Inflammatory macrophage treated with lipopolysaccharide for 1 hour (primary cell): ENCODE data around the gene PSMA7.
A peak's percentile ranks its signal among the peaks of the same experiment; 100 is the strongest.

Source experiments
- DNase-seq, 2 donors: peaks; one replicate each; pipeline ENCODE4 v3.0.0-alpha.2; 2020 to 2022

Gene PSMA7

DNA sequence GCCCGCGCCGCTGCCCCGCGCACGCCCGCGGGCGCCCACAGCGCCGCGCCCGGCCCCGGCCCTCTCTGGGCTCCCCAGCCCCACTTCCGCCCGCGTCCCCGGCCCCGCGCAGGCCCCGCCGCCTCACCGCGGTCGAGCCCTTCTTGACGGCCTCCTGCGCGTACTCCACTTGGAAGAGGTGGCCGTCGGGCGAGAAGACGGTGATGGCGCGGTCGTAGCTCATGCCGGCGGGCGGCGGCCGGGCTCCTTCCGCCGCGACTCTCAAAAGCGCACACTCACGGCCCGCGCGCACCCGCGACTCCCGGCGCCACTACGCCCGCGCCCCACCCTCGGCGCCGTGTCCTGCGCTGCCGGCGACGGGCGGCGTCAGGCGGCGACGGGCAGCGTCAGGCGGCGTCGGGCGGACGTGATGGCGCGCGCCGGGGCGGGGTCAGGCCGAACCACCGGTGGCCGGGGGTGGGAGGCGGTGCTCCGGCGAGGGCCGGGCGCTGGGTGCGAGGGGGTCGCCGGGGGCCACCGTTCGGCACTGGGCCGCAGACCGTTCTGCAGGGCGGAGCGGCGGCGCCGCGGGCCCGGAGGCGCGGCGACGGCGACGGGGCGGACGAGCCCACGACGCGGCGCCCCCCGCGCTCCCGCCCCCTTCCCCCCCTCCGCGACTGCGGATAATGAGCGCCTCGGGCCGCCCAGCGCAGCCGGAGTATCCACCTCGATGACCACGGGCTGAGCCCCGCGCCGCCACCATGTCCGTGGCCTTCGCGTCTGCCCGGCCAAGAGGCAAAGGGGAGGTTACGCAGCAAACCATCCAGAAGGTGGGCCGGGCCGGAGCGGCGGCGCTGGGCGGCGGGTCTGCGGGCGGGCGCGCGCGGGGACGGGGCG lies at the start of gene PSMA7, which contains the start of gene SS18L1:
PSMA7 (minus strand) TSS at position 314 of the 876 bp plus-strand sequence; CDS start at position 223, 91 bp downstream.
SS18L1 (plus strand) TSS at position 689 of the 876 bp plus-strand sequence; CDS start at position 741, 52 bp downstream.
- peak; percentile 84 to 89 for DNase-seq

GRCh38 chr20:62192635-62193034 lies 49.4 kb upstream of the PSMA7 start:
- no peak for DNase-seq

- no peak for DNase-seq
Measured at GRCh38 chr20:62191781-62192559, 48.8 kb upstream of the PSMA7 start.

- DNase-seq: no peak
Measured at GRCh38 chr20:62190639-62191411, 47.6 kb upstream of the PSMA7 start.

DNA sequence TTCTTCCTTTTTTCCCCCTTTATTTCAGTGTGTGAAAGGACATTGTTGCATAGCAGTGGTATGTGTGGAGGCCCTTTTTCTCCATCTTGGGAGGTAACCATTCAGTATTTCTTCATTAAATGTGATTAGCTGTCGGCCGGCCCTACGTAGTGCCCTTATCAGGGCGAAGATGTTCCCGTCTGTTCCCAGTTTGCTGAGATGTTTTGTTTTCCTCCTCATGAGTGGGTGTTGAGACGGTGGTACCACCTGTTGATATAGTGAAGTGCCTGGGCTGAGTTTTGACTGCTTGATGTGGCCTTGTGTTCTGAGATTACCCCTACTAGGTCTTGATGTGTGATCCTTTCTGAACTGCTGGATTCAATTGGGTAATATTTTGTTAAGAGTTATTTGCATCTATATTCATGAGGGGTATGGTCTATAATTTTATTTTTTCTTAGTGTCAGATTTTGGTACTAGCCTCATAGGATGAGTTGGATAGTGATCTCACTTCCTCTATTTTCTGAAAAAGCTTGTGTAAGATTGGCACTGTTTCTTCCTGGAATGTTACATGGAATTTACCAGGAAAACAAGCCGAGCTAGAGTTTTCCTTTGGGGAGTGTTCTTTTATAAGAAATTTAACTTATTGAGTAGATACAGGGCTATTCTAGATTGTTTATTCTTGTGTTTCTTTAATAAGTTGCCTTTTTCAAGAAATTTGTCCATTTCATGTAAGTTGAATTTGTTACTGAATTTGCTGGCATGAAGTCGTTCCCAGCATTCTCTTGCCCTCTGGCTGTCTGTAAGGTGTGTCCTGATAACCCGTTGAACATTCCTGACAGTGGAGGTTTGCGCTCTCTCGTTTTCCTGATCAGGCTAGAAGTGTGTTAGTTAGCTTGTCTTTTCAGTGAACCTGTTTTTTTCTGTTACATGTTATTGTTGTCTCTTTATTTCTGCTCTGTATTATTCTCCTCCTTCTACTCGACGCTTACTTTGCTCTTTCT lies 44.0 kb upstream of the PSMA7 start:
- DNase-seq: peak; percentile 6 to 34

- no peak for DNase-seq
Measured at GRCh38 chr20:62186096-62186426, 42.9 kb upstream of the PSMA7 start.

- DNase-seq: peak in 1 of 2 donors; percentile 5
Measured at GRCh38 chr20:62183426-62184142, 40.4 kb upstream of the PSMA7 start.

DNA sequence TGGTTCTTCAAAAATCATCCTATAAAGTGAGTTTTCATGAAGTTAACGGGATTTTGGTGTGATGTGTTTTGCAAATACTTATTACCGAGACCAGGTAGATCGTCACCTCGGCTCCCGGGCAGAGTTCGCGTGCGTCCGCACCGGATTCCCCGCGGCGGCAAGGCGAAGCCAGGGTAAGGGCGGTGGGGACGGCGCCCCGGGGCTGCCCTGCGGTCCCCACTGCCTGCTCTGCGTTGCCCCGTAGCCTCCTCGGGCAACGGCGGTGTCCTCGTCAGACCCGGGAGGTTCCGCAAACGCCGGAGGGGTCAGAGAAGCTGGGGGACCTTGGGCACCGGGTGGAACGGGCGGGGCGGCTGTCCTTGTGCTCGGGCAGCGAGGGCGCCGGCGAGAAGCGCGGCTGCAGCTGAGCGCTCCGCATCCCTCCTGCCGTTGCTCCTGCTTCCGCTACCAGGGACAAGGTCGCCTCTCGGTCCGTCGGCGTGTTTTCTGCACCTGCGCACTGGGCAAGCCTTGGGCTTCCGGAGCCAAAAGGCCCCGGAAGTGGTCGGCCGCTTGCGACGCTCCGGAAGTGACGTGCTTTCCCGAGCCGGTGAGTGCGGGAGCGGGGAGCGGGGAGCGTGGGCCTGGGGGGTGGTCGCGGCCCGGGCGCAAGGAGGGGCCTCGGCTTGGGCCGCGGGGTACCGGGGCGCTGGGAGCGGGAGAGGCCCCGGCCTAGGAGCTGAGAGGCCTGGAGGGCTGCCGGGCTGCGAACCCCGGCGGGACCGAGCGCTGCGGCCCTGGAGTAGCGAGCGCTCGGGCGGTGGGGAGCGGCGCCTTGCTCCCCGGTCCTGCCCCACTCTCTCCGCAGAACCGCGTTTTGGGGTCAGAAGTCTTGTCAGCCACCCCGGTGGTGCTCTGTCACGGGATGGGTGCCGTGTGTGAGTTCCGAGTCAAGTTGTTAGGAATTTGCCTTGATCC lies 39.6 kb upstream of the PSMA7 start, which contains the start of gene MTG2:
MTG2 (plus strand) TSS at position 560 of the 957 bp plus-strand sequence. CDS start 10,393 bp downstream, outside the sequence.
- DNase-seq: peak; percentile 96 to 97

GRCh38 chr20:62181808-62182207 lies 38.6 kb upstream of the PSMA7 start:
- DNase-seq: no peak

- DNase-seq: no peak
Measured at GRCh38 chr20:62179162-62179504, 35.9 kb upstream of the PSMA7 start.

GRCh38 chr20:62178316-62179161 lies 35.3 kb upstream of the PSMA7 start:
- no peak for DNase-seq

DNA sequence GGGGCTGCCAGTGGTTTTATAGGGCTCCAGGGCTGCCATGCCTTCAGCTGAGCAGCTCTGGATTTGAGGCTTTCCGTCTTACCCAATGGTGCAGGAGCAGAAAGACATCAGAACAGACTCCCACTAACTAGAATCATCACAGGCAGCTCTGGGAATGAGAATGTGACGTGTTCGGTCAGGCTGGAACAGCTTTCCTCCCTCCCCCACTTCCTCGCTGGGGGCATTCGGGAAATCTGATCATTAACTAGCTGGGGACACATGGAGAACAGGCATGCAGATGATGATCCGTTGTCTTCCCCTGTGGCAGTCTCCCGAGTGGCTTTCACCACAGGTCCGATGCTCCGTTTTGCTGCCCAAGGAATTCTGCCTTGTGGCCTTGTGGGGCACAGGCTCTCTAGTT lies 34.1 kb upstream of the PSMA7 start:
- no peak for DNase-seq

GRCh38 chr20:62176866-62177265 lies 33.7 kb upstream of the PSMA7 start:
- no peak for DNase-seq

DNA sequence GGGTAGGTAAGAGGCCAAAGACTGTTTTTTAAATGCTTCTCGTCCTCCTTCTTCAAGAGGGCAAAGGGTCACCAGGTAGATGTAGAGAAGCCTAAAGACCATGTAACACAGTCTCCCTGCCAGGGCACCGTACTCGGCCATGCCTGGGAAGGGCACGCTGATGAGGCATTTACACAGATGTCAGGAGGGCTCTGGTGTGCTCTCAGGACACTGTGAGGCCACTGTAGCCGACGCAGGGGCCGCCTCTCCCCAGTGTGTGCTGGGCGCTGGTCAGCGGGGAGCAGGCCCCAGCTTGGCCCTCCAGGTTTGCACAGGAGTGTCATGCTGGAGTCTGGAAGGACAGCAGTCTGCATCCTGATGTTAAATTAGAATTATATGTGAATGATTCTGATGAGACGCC lies 32.5 kb upstream of the PSMA7 start:
- DNase-seq: no peak

DNA sequence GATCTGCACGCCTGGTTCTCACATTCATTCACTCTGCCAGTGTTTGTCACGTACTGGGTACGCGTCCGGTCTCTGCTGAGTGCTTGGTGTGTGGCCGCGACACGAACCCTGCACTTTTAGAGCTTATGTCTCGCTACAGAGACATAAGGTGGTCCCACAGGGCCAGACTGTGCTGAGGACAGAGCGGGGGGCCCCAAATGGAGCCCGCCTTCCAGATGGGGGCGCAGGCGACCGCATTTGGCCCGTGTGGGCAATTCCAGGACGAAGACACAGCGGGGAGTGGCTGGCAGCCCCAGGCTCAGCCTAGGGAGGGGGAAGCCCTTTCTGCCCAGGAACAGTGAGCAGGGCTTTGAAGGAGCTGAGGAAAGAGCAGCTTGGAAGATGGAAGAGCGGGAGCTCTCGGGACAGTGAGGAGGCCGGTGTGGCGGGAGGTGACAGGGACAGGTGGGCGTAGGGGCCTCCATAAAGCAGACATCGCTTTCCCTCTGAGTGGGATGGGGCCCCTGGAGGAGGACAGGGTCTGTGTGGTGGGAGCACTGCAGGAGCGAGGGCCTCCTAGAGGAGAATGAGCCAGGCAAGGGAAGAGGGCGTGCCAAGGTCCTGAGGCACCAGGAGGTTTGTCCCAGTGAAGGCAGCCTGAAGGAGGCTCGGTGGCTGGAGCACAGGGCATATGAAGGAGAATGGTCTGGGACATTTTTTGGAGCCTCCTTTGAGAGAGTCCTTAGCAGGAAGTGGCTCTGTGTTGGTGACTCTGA lies 31.9 kb upstream of the PSMA7 start:
- DNase-seq: no peak

GRCh38 chr20:62174021-62174804 lies 31.0 kb upstream of the PSMA7 start:
- no peak for DNase-seq

DNA sequence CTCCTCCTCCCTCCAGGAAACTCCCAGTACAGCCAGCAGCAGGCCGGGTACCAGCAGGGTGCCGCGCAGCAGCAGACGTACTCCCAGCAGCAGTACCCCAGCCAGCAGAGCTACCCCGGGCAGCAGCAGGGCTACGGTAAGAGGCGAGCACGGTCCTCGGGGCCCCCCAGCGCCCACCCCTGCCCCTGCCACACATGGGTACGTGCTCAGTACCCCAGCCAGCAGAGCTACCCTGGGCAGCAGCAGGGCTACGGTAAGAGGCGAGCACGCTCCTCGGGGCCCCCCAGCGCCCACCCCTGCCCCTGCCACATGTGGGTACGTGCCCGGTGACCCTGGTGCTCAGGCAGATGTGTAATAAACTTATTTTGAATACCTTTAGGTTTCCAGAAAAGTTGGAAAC lies 29.5 kb upstream of the PSMA7 start:
- no peak for DNase-seq
